ENCODE measurements around the gene STMN3.
"Not testable (repeated sequence)": the region's sequence is repeated elsewhere in the genome, so short reads cannot be mapped to it uniquely, and the experiment has no call there.

STMN3 gene

GRCh38 chr20:63635431-63636141, 17.6 kb downstream of the STMN3 start:
- DNase-seq (ENCODE audit: low spot score): no peak

- DNase-seq (ENCODE audit: low spot score): no peak
These were observed 19.5 kb downstream of the STMN3 start for GRCh38 chr20:63633732-63634131.

- not testable (repeated sequence) for DNase-seq (ENCODE audit: low spot score)
These were observed 21.8 kb downstream of the STMN3 start for GRCh38 chr20:63631426-63631825.

GRCh38 chr20:63630956-63631355, 22.3 kb downstream of the STMN3 start:
- not testable (repeated sequence) for DNase-seq (ENCODE audit: low spot score)

- no peak for DNase-seq (ENCODE audit: low spot score)
These were observed 24.8 kb downstream of the STMN3 start for GRCh38 chr20:63628246-63628975.

- DNase-seq (ENCODE audit: low spot score): no peak
These were observed 25.4 kb downstream of the STMN3 start for GRCh38 chr20:63627751-63628245.

- peak; percentile 90 for DNase-seq (ENCODE audit: low spot score)
These were observed 26.0 kb downstream of the STMN3 start for GRCh38 chr20:63627129-63627750.

GRCh38 chr20:63626424-63627128, 26.6 kb downstream of the STMN3 start, which contains the start of gene GMEB2:
Gene GMEB2, minus strand, starts transcription at chr20:63627101. Its CDS starts 7,704 bp downstream, at chr20:63619397.
- DNase-seq (ENCODE audit: low spot score): peak; percentile 80

GRCh38 chr20:63625771-63626423, 27.3 kb downstream of the STMN3 start:
- no peak for DNase-seq (ENCODE audit: low spot score)

- no peak for DNase-seq (ENCODE audit: low spot score)
These were observed 28.7 kb downstream of the STMN3 start for GRCh38 chr20:63624486-63624885.

GRCh38 chr20:63622732-63623131, 30.5 kb downstream of the STMN3 start:
- no peak for DNase-seq (ENCODE audit: low spot score)

- no peak for DNase-seq (ENCODE audit: low spot score)
These were observed 31.1 kb downstream of the STMN3 start for GRCh38 chr20:63622096-63622495.

GRCh38 chr20:63620991-63621390, 32.2 kb downstream of the STMN3 start:
- no peak for DNase-seq (ENCODE audit: low spot score)

GRCh38 chr20:63619505-63619904, 33.7 kb downstream of the STMN3 start:
- DNase-seq (ENCODE audit: low spot score): no peak

- DNase-seq (ENCODE audit: low spot score): no peak
These were observed 34.1 kb downstream of the STMN3 start for GRCh38 chr20:63619086-63619485.

- no peak for DNase-seq (ENCODE audit: low spot score)
These were observed 34.8 kb downstream of the STMN3 start for GRCh38 chr20:63618291-63618980.

- no peak for DNase-seq (ENCODE audit: low spot score)
These were observed 35.4 kb downstream of the STMN3 start for GRCh38 chr20:63617876-63618265.

- no peak for DNase-seq (ENCODE audit: low spot score)
These were observed 35.9 kb downstream of the STMN3 start for GRCh38 chr20:63617092-63617875.

- not testable (repeated sequence) for DNase-seq (ENCODE audit: low spot score)
These were observed 39.2 kb downstream of the STMN3 start for GRCh38 chr20:63613863-63614594.

Measured in globus pallidus (tissue), 1 donor.